ENCODE results near the gene MAPK7.

- TF ChIP-seq POLR2A (IDR thresholded peaks at IDR 0.05; ENCODE audit: low read depth, low read length) (no peak), TAF1 (IDR thresholded peaks at IDR 0.05; ENCODE audit: low read depth, low read length) (no peak)
These were observed 12.3 kb upstream of the MAPK7 start for GRCh38 chr17:19365833-19366636.

All from GM12891 (cell line).